Neutrophil (primary cell): ENCODE measurements around the gene SLIT3.

Experiments used
- H3K27ac ChIP-seq: fragments of 200-600 bp; sonication (generic); 2 replicates; pipeline ENCODE4 v1.5.1; 2016; ENCODE audit warnings: mild to moderate bottlenecking, moderate library complexity
- H3K27me3 ChIP-seq: fragments of 200-600 bp; sonication (generic); 2 replicates; pipeline ENCODE4 v1.6.0; 2016; ENCODE audit warnings: mild to moderate bottlenecking
- H3K36me3 ChIP-seq: fragments of 200-600 bp; sonication (generic); 2 replicates; pipeline ENCODE4 v1.5.1; 2017
- H3K4me1 ChIP-seq, 2 experiments: fragments of 200-600 bp in 1 of 2; sonication (generic) in 1 of 2; 1 replicate in 1 of 2; 2 replicates in 1 of 2; pipeline versions ENCODE4 v1.5.1 to v1.6.1; 2013 to 2016; ENCODE audit warnings: low read depth in 1 of 2, low read length in 1 of 2, mild to moderate bottlenecking in 1 of 2, moderate library complexity in 1 of 2; ENCODE audit not compliant: control insufficient read depth in 1 of 2, insufficient read depth in 1 of 2
- H3K4me3 ChIP-seq, 2 experiments: fragments of 200-600 bp in 1 of 2; sonication (generic) in 1 of 2; 1 replicate in 1 of 2; 2 replicates in 1 of 2; pipeline ENCODE4 v1.5.1; 2013 to 2016; ENCODE audit warnings: low read depth in 1 of 2, low read length in 1 of 2, mild to moderate bottlenecking in 1 of 2, moderate library complexity in 1 of 2
- H3K9me3 ChIP-seq: fragments of 200-600 bp; sonication (generic); 2 replicates; pipeline ENCODE4 v1.5.1; 2016
- CTCF ChIP-seq: fragments of 200-600 bp; sonication (generic); IDR thresholded peaks from 2 replicates; pipeline ENCODE4 v1.5.1; 2016; ENCODE audit warnings: antibody characterized with exemption

SLIT3 gene

GRCh38 chr5:168952196-168952595 is 348.7 kb downstream of the SLIT3 start:
- no peaks in the 10 kb centered on the region for H3K9me3 ChIP-seq
- H3K27ac ChIP-seq = no peak overlapping the region
- H3K27me3 ChIP-seq = no peaks in the 10 kb centered on the region
- H3K36me3 ChIP-seq = no peaks in the 10 kb centered on the region
- TF ChIP-seq CTCF = no peak
- H3K4me3 ChIP-seq = no peak overlapping the region
- H3K4me1 ChIP-seq = no peaks in the 10 kb centered on the region

- no peaks in the 10 kb centered on the region for H3K27me3 ChIP-seq
- H3K9me3 ChIP-seq = no peaks in the 10 kb centered on the region
- TF ChIP-seq CTCF = no peak
- H3K4me3 ChIP-seq = no peak overlapping the region
- H3K4me1 ChIP-seq = no peaks in the 10 kb centered on the region
- H3K27ac ChIP-seq = no peak overlapping the region
- no peaks in the 10 kb centered on the region for H3K36me3 ChIP-seq
These were observed 349.2 kb downstream of the SLIT3 start for GRCh38 chr5:168951769-168952168.

GRCh38 chr5:168951356-168951755 is 349.6 kb downstream of the SLIT3 start:
- H3K9me3 ChIP-seq = no peaks in the 10 kb centered on the region
- H3K4me3 ChIP-seq = no peak overlapping the region
- TF ChIP-seq CTCF = no peak
- H3K27me3 ChIP-seq = no peaks in the 10 kb centered on the region
- H3K4me1 ChIP-seq = no peaks in the 10 kb centered on the region
- H3K27ac ChIP-seq = no peak overlapping the region
- H3K36me3 ChIP-seq = no peaks in the 10 kb centered on the region

GRCh38 chr5:168950241-168950951 is 350.5 kb downstream of the SLIT3 start:
- Histone ChIP-seq H3K4me1 (no peaks in the 10 kb centered on the region), H3K27ac (no peak overlapping the region), H3K9me3 (no peaks in the 10 kb centered on the region), H3K36me3 (no peaks in the 10 kb centered on the region), H3K4me3 (no peak overlapping the region), H3K27me3 (no peaks in the 10 kb centered on the region)
- TF ChIP-seq CTCF = no peak

- Histone ChIP-seq H3K4me1 (no peaks in the 10 kb centered on the region), H3K9me3 (no peaks in the 10 kb centered on the region), H3K36me3 (no peaks in the 10 kb centered on the region), H3K27me3 (no peaks in the 10 kb centered on the region), H3K4me3 (no peak overlapping the region), H3K27ac (no peak overlapping the region)
- no peak for TF ChIP-seq CTCF
These were observed 352.2 kb downstream of the SLIT3 start for GRCh38 chr5:168948746-168949145.
